K562 (cell line): Measurements from ENCODE around the gene HDGFL2. TPM values are rescaled to one million over a fixed set of nuclear protein-coding genes. Genes with fewer than 3 reads are reported as not detected.

Source experiments
- BRD4 ChIP-seq: fragments of 200-600 bp; sonication (generic); IDR thresholded peaks from 2 replicates; pipeline ENCODE4 v1.6.1; 2017; ENCODE audit warnings: inconsistent platforms
- ELF2 ChIP-seq: fragments of 250-450 bp; sonication (Bioruptor Pico); IDR thresholded peaks from 2 replicates; pipeline ENCODE4 v1.5.0; 2021; ENCODE audit warnings: mild to moderate bottlenecking
- POLR2A ChIP-seq: fragments of 450-650 bp; conservative IDR thresholded peaks from 2 replicates; pipeline ENCODE4 v1.6.1; 2016
- POLR2B ChIP-seq: fragments of 450-650 bp; IDR thresholded peaks from 2 replicates; pipeline ENCODE4 v1.6.1; 2018; ENCODE audit warnings: low read depth; ENCODE audit not compliant: partially characterized antibody
- THRB ChIP-seq: fragments of 450-650 bp; formaldehyde crosslinking; conservative IDR thresholded peaks from 2 replicates; pipeline ENCODE4 v1.4.0; 2022; ENCODE audit warnings: mild to moderate bottlenecking, missing genetic modification characterization
- ZKSCAN3 ChIP-seq: fragments of 250-450 bp; sonication (Bioruptor Pico); IDR thresholded peaks from 2 replicates; pipeline ENCODE4 v1.4.0; 2020
- ZNF184 ChIP-seq: sonication (generic); formaldehyde crosslinking; IDR thresholded peaks from 2 replicates; pipeline ENCODE4 v1.5.0; 2020; ENCODE audit warnings: missing genetic modification reagents
- ZNF41 ChIP-seq: fragments of 250-450 bp; sonication (Bioruptor Pico); conservative IDR thresholded peaks from 2 replicates; pipeline ENCODE4 v1.4.0; 2020; ENCODE audit warnings: mild to moderate bottlenecking
- ZNF445 ChIP-seq: fragments of 250-450 bp; sonication (Bioruptor Pico); IDR thresholded peaks from 2 replicates; pipeline ENCODE4 v1.4.0; 2020; ENCODE audit warnings: low read depth, mild to moderate bottlenecking, moderate library complexity
- ZNF707 ChIP-seq: fragments of 250-450 bp; sonication (Bioruptor Pico); conservative IDR thresholded peaks from 2 replicates; pipeline ENCODE4 v1.8.0; 2022; ENCODE audit warnings: inconsistent platforms, mild to moderate bottlenecking, moderate library complexity
- ZSCAN32 ChIP-seq: fragments of 450-650 bp; formaldehyde crosslinking; IDR thresholded peaks from 2 replicates; pipeline ENCODE4 v1.4.0; 2020; ENCODE audit warnings: mild to moderate bottlenecking, moderate library complexity
- polyA plus RNA-seq, 8 experiments: library from polyadenylated mRNA; depleted of rRNA in 4 of 8; stranded (reverse) in 5 of 8; unstranded in 3 of 8; fragments of >200 nt; fragmentation: Nextera tagmentation in 2 of 8; fragmentation: Illumina TruSeq in 1 of 8; extraction: Ambion mirVana in 2 of 8; extraction: Trizol in 1 of 8; gene quantifications; 2 replicates each; pipeline versions ENCODE4 v1.2.1 to v1.2.3, GENCODE V29; 2011 to 2014; ENCODE audit warnings: inconsistent platforms in 1 of 8, missing spikeins in 1 of 8
- total RNA-seq, 7 experiments: library from RNA; depleted of rRNA in 6 of 7; stranded (reverse); fragments of >200 nt in 6 of 7; fragmentation: Illumina TruSeq in 2 of 7; extraction: Trizol in 2 of 7; gene quantifications; 2 replicates each; pipeline versions ENCODE4 v1.2.1 to v1.2.3, GENCODE V29; 2011 to 2021; ENCODE audit warnings: low replicate concordance in 1 of 7
- TF ChIP-seq, protein P1 (sequence below): sonication (generic); formaldehyde crosslinking; IDR thresholded peaks from 2 replicates; pipeline ENCODE4 v1.8.1; 2023; ENCODE audit warnings: mild to moderate bottlenecking, missing genetic modification reagents
- TF ChIP-seq, protein P2 (sequence below): fragments of 450-650 bp; IDR thresholded peaks from one replicate; pipeline ENCODE4 v1.6.1; 2018; ENCODE audit warnings: mild to moderate bottlenecking, moderate library complexity; ENCODE audit not compliant: partially characterized antibody
- TF ChIP-seq, protein P3 (sequence below), 2 experiments: fragments of 450-650 bp; IDR thresholded peaks; 2 replicates each; pipeline ENCODE4 v1.6.1; 2016; ENCODE audit warnings: mild to moderate bottlenecking in 2 of 2, borderline replicate concordance in 1 of 2, low read depth in 1 of 2, moderate library complexity in 1 of 2

Gene HDGFL2
- total and polyA plus RNA-seq, 9 of the 15 experiments (the other 6 are each of a cell fraction or from before 2014, with no cell fraction given), result 0.13 to 61.7 (median 16.0) TPM

DNA sequence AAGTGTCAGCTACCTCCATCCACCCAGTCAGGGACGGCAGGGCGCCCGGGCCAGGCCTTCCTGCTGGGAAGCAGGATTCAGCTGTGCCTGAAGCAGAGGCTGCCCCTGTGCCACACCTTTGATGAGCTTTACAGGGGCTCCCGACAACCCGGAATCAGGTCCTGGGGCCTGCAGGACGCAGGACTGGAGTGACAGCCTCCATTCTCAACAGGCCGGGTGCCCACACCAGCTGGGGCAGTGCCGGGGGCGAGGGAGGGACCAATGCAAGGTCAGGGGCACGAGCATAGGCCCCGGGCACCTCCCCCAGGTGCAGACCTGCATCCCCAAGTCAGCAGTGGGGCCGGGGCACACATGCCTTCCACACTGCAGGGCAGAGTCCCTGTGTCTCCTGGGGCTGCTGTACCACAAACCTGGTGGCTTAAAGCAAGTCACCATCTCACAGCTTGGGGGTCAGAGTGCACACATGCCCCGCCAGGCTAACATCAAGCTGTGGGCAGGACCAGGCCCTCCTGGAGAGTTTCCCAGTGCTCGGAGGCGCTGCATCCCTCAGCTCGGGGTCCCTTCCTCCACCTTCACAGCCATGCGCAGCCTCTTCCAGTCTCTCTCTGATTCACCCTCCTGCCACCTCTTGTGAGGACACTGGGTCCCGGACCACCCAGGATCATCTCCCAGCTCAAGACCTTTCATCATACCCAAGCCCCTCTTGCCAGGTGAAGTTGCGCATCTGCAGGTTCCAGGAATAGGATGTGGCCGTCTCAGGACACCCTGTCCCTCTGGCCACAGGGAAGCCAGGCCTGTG is 27.9 kb upstream of the HDGFL2 start (continued):
- TF ChIP-seq, protein P1, sequence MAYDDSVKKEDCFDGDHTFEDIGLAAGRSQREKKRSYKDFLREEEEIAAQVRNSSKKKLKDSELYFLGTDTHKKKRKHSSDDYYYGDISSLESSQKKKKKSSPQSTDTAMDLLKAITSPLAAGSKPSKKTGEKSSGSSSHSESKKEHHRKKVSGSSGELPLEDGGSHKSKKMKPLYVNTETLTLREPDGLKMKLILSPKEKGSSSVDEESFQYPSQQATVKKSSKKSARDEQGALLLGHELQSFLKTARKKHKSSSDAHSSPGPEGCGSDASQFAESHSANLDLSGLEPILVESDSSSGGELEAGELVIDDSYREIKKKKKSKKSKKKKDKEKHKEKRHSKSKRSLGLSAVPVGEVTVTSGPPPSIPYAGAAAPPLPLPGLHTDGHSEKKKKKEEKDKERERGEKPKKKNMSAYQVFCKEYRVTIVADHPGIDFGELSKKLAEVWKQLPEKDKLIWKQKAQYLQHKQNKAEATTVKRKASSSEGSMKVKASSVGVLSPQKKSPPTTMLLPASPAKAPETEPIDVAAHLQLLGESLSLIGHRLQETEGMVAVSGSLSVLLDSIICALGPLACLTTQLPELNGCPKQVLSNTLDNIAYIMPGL (CRISPR knock-in tag), result no peak
- TF ChIP-seq ZNF707 (CRISPR knock-in tag) (no peak), ZNF184 (CRISPR knock-in tag) (no peak), ZSCAN32 (CRISPR knock-in tag) (no peak), ZNF41 (CRISPR knock-in tag) (no peak), BRD4 (no peak), POLR2A (peak; percentile 64), ZKSCAN3 (CRISPR knock-in tag) (no peak), ZNF445 (no peak), ELF2 (CRISPR knock-in tag) (no peak), THRB (CRISPR knock-in tag) (no peak), POLR2B (peak; percentile 6)
- TF ChIP-seq, protein P2, sequence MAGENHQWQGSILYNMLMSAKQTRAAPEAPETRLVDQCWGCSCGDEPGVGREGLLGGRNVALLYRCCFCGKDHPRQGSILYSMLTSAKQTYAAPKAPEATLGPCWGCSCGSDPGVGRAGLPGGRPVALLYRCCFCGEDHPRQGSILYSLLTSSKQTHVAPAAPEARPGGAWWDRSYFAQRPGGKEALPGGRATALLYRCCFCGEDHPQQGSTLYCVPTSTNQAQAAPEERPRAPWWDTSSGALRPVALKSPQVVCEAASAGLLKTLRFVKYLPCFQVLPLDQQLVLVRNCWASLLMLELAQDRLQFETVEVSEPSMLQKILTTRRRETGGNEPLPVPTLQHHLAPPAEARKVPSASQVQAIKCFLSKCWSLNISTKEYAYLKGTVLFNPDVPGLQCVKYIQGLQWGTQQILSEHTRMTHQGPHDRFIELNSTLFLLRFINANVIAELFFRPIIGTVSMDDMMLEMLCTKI, result no peak
- TF ChIP-seq, protein P3, sequence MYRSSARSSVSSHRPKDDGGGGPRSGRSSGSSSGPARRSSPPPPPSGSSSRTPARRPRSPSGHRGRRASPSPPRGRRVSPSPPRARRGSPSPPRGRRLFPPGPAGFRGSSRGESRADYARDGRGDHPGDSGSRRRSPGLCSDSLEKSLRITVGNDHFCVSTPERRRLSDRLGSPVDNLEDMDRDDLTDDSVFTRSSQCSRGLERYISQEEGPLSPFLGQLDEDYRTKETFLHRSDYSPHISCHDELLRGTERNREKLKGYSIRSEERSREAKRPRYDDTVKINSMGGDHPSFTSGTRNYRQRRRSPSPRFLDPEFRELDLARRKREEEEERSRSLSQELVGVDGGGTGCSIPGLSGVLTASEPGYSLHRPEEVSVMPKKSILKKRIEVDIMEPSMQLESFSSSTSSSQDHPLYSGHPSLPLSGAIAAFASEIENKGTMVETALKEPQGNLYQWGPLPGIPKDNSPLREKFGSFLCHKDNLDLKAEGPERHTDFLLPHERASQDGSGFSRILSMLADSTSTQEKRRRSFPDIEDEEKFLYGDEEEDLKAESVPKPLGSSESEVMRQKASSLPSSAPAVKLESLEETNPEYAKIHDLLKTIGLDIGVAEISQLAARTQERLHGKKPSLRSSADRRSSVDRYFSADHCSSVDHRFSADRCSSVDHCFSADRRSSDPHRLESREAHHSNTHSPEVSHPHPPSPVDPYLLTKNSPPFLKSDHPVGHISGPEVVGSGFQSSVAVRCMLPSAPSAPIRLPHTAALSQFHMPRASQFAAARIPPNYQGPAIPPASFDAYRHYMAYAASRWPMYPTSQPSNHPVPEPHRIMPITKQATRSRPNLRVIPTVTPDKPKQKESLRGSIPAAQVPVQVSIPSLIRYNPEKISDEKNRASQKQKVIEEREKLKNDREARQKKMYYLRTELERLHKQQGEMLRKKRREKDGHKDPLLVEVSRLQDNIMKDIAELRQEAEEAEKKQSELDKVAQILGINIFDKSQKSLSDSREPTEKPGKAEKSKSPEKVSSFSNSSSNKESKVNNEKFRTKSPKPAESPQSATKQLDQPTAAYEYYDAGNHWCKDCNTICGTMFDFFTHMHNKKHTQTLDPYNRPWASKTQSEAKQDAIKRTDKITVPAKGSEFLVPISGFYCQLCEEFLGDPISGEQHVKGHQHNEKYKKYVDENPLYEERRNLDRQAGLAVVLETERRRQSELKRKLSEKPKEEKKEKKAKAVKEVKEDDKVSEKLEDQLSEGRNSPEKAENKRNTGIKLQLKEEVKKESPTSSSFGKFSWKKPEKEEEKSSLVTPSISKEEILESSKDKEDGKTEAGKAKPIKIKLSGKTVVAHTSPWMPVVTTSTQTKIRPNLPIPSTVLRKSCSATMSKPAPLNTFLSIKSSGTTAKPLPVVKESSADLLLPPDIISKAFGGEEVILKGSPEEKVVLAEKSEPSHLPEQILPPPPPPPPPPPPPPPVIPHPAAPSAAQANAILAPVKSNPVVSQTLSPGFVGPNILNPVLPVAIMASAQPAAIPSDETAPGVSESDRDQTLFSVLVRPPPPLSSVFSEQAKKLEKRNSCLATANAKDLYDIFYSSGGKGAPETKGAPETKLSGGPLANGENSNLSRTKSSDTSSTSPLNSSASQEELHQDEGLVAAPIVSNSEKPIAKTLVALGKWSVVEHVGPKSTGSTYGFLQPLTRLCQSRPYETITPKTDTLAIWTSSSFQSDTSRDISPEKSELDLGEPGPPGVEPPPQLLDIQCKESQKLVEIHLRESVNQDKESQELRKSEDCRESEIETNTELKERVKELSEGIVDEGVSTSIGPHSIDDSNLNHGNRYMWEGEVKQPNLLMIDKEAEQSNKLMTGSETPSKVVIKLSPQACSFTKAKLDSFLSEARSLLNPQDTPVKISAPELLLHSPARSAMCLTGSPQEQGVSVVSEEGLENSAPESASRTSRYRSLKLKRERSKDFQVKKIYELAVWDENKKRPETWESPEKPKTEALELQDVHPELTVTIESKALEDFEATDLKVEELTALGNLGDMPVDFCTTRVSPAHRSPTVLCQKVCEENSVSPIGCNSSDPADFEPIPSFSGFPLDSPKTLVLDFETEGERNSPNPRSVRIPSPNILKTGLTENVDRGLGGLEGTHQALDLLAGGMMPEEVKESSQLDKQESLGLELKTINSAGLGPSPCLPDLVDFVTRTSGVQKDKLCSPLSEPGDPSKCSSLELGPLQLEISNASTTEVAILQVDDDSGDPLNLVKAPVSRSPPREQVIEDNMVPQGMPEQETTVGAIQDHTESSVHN (IDR thresholded peaks at IDR 0.05; ENCODE audit: borderline replicate concordance in 1 of 2, low read depth in 1 of 2), result no peak
